Measurements from ENCODE around the gene CTU2. TPM values are rescaled to one million over a fixed set of nuclear protein-coding genes. Genes with fewer than 3 reads are reported as not detected.

The CTU2 gene
- total and polyA plus RNA-seq, 2 of the 8 experiments (the other 6 are each of a cell fraction or from before 2014, with no cell fraction given): 32.7 to 42.9 TPM

GRCh38 chr16:88662843-88663606 lies 43.3 kb upstream of the CTU2 start, which contains the start of gene MVD (continued):
- TF ChIP-seq NRF1 (IDR thresholded peaks at IDR 0.05; ENCODE audit: low read depth, low read length): peak; percentile 64
- TF ChIP-seq E2F6 (IDR thresholded peaks at IDR 0.05): peak; percentile 62; the same call in 1 of the 2 replicates
- TF ChIP-seq SP4 (IDR thresholded peaks at IDR 0.05; ENCODE audit: low read length): 0 out of 2 replicates have a peak, but pooled peaks have one; percentile 62
- no peak for TF ChIP-seq SRF (IDR thresholded peaks at IDR 0.05; ENCODE audit: low read depth, low read length)
- no peak for TF ChIP-seq TCF12 (IDR thresholded peaks at IDR 0.05; ENCODE audit: low read depth, low read length)
- no peak for TF ChIP-seq EZH2 (IDR thresholded peaks at IDR 0.05; ENCODE audit: low read depth, low read length, severe bottlenecking)
- TF ChIP-seq POU5F1 (IDR thresholded peaks at IDR 0.05; ENCODE audit: low read depth, low read length): no peak
- TF ChIP-seq KDM4A (IDR thresholded peaks at IDR 0.05; ENCODE audit: low read depth, low read length, severe bottlenecking): peak; percentile 81
- peak; percentile 88 for TF ChIP-seq TBP (IDR thresholded peaks at IDR 0.05; ENCODE audit: low read depth, low read length)
- peak; percentile 82 for TF ChIP-seq MAX (IDR thresholded peaks at IDR 0.05)
- TF ChIP-seq SIN3A (conservative IDR thresholded peaks at IDR 0.05 in 1 of 2, IDR thresholded peaks at IDR 0.05 in 1 of 2; ENCODE audit: low read depth in 1 of 2, low read length in 2 of 2): peak in 1 of 2 experiments; percentile 44; a peak in 2 of 4 replicates
- no peak for TF ChIP-seq BRCA1 (IDR thresholded peaks at IDR 0.05; ENCODE audit: low read depth, low read length)
- peak; percentile 91 for TF ChIP-seq TAF1 (IDR thresholded peaks at IDR 0.05; ENCODE audit: low read depth, low read length)
- TF ChIP-seq SP1 (IDR thresholded peaks at IDR 0.05; ENCODE audit: low read depth, low read length): peak; percentile 93; the same call in 1 of the 2 replicates
- TF ChIP-seq POLR2AphosphoS5 (IDR thresholded peaks at IDR 0.05; ENCODE audit: low read depth, low read length): peak; percentile 70
- TF ChIP-seq CHD2 (IDR thresholded peaks at IDR 0.05; ENCODE audit: low read length): peak; percentile 69
- TF ChIP-seq POLR2A (IDR thresholded peaks at IDR 0.05; ENCODE audit: control extremely low read depth in 1 of 2, low read depth in 2 of 2, low read length in 2 of 2): peak in 1 of 2 experiments; percentile 62; a peak in 1 of 3 replicates
- no peak for TF ChIP-seq CBX5 (IDR thresholded peaks at IDR 0.05; ENCODE audit: low read depth, low read length)

All from H1 (cell line).